NCI-H82 treated with DMSO at 0.1 percent for 48 hours (cell line): ENCODE results near the gene FILIP1L.

ENCODE experiments used
- DNase-seq: peaks from one replicate; lab custom pipeline; 2025; ENCODE audit not compliant: unreplicated experiment; lab: John Stamatoyannopoulos, UW

Gene FILIP1L

GRCh38 chr3:99873269-99874102, 240.8 kb downstream of the FILIP1L start:
- no peak for DNase-seq

- no peak for DNase-seq
Observed at GRCh38 chr3:99872923-99873254, 241.4 kb downstream of the FILIP1L start.

- DNase-seq = no peak
Observed at GRCh38 chr3:99871231-99872045, 242.9 kb downstream of the FILIP1L start.

GRCh38 chr3:99870712-99871111, 243.6 kb downstream of the FILIP1L start:
- DNase-seq = no peak

DNA sequence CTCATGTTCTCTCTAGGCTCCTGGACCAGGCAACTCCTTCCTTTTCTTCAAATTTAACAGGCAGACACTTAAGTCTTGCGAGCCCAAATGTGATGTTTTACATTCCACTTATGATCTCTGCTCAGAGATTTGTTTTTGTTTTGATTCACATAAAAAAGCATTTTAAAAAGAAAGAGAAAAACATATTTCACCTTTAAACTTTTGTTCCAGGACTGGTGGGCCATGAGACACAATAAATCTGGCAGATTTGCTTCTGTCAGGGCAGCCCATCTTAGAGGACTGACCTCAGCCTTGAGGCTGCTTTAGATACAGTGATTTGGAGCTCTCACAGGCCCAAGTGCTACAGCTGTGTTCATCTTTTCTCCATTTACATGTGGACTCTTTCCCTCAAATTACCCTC, 244.7 kb downstream of the FILIP1L start:
- no peak for DNase-seq

GRCh38 chr3:99868311-99868646, 246.0 kb downstream of the FILIP1L start:
- peak; percentile 81 for DNase-seq

GRCh38 chr3:99867594-99868310, 246.5 kb downstream of the FILIP1L start:
- DNase-seq = no peak

GRCh38 chr3:99866261-99866761, 248.0 kb downstream of the FILIP1L start:
- DNase-seq = no peak

DNA sequence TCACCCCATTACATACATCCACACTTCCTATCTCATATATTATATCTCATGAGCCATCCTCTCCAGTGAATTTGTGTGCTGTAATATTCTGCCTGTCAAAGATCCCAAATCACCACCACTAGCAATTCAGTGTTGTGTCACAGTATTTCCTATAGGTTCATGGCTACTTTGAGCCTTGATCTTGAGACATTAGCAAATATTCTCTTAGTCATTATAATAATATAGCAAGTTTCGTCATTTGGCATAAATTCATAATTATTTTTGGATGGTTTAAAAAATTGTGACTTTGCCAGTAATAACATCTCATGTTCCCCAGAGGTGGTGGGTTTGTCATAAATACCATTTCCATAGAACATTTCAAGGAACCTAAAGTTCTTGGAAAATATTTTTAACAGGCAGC, 249.0 kb downstream of the FILIP1L start:
- DNase-seq = no peak

- no peak for DNase-seq
Observed at GRCh38 chr3:99864289-99864688, 250.0 kb downstream of the FILIP1L start.

DNA sequence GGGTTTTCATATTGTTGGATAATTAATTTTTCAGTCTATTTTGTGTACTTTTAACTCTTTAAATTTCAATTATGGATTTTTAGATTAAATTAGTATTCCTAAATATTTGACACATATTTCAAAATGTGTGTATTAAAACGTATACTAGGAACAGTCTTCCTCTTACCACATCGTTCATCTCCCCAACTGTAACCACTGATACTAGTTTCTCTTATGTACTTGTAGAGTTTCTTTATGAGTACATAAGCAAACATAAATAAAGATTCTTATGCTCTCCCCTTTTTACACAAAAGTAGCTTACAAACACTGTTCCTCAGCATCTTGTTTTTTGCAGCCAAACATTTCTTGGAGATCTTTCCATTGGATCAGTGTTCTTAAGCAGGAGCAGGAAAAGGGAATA, 250.7 kb downstream of the FILIP1L start:
- no peak for DNase-seq

DNA sequence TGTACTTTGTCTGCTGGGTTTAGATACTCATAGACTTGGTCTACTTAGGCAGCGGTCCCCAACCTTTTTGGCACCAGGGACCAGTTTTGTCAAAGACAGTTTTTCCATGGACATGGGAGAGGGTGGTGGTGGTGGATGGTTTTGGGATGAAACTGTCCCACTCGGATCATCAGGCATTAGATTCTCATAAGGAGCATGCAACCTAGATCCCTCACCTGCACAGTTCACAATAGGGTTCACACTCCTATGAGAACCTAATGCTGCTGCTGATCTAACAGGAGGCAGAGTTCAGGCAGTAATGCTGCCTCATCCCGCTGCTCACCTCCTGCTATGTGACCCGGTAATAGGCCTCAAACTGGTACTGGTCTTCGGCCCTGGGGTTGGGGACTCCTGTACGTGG, 251.3 kb downstream of the FILIP1L start:
- DNase-seq = no peak

- no peak for DNase-seq
Observed at GRCh38 chr3:99862208-99862607, 252.1 kb downstream of the FILIP1L start.

GRCh38 chr3:99861216-99861615, 253.1 kb downstream of the FILIP1L start:
- DNase-seq = no peak

- no peak for DNase-seq
Observed at GRCh38 chr3:99859825-99860224, 254.5 kb downstream of the FILIP1L start.

GRCh38 chr3:99858469-99858868, 255.8 kb downstream of the FILIP1L start:
- DNase-seq = no peak

GRCh38 chr3:99857278-99857677, 257.0 kb downstream of the FILIP1L start:
- no peak for DNase-seq

- DNase-seq = no peak
Observed at GRCh38 chr3:99856437-99857220, 257.7 kb downstream of the FILIP1L start.

GRCh38 chr3:99855900-99856299, 258.4 kb downstream of the FILIP1L start:
- no peak for DNase-seq

- DNase-seq = no peak
Observed at GRCh38 chr3:99854756-99855298, 259.5 kb downstream of the FILIP1L start.

DNA sequence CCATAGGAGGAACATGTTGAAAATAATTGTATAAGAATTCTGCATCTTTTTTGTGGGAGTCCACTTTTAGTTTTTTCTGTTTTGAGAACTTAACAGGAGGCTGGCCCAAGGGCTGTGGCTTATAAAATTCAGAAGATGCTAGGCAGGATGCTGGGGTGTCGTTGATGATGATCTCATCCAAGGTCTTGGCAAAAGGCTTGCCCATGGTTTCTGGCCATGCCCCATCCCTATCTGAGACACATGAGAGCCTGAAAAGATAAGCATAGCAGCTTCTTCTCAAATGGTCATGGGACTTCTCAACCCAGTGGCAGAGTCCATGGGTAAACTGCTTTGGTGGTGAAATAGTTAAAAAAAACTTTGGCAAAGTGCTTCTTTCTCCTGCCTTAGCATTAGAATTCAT, 261.4 kb downstream of the FILIP1L start:
- DNase-seq = no peak
